HepG2 (cell line): Measurements from ENCODE around the gene MAPK14. TPM values are rescaled to one million over a fixed set of nuclear protein-coding genes. Genes with fewer than 3 reads are reported as not detected.

ENCODE experiments used
- ATAC-seq: fragments of 200-7000 bp; cut with Tn5 transposase; 3 replicates; pipeline ENCODE4 v1.9.1; 2020; ENCODE audit warnings: mild to moderate bottlenecking, moderate library complexity
- BruUV-seq: library from RNA; stranded (reverse); fragments of 400-500 nt; replicated peaks from 2 replicates; lab custom pipeline; 2021; lab: Mats Ljungman, UMichigan
- CTCF ChIA-PET: fragments of 300-600 bp; formaldehyde crosslinking; extraction: SDS; loops from one replicate; lab custom pipeline; 2021; ENCODE audit warnings: low total read pairs, inconsistent platforms, low intra/inter-chr PET ratio; lab: Yijun Ruan, JAX
- POLR2A ChIA-PET: fragments of 350-600 bp; sonication (Branson Sonifier 250); formaldehyde crosslinking; loops from one replicate; lab custom pipeline; 2020; ENCODE audit warnings: antibody characterized with exemption, inconsistent platforms; lab: Yijun Ruan, JAX
- DNase-seq: peaks from one replicate; pipeline ENCODE4 v3.0.0-alpha.2; 2015; ENCODE audit warnings: low spot score
- FAIRE-seq: peaks from 3 replicates; lab custom pipeline; 2011; peaks lifted over from hg19 to GRCh38; lab: Jason Lieb, UNC
- H2AFZ ChIP-seq: one replicate; pipeline ENCODE4 v1.6.1; 2011; ENCODE audit warnings: low read length, inconsistent platforms
- H3K27ac ChIP-seq: fragments of 300-600 bp; 3 replicates; pipeline ENCODE4 v1.8.0; 2011; ENCODE audit warnings: mixed run types, mild to moderate bottlenecking, mixed read lengths, low read length, inconsistent platforms; ENCODE audit not compliant: insufficient read depth; ENCODE audit errors: extremely low read length
- H3K27me3 ChIP-seq, 2 experiments: fragments of 200-600 bp in 1 of 2; 2 replicates in 1 of 2; 3 replicates in 1 of 2; pipeline versions ENCODE4 v1.6.0 to v1.8.0; 2011; ENCODE audit warnings: low read length in 2 of 2, mild to moderate bottlenecking in 2 of 2, moderate library complexity in 2 of 2, inconsistent platforms in 1 of 2; ENCODE audit not compliant: insufficient read depth in 2 of 2, control insufficient read depth in 1 of 2
- H3K36me3 ChIP-seq, 2 experiments: fragments of 200-600 bp in 1 of 2; replicated peaks in 1 of 2; 2 replicates in 1 of 2; 3 replicates in 1 of 2; pipeline versions ENCODE4 v1.5.1 to v1.8.0; 2011; ENCODE audit warnings: low read length in 2 of 2, inconsistent platforms in 1 of 2; ENCODE audit not compliant: insufficient read depth in 2 of 2, control insufficient read depth in 1 of 2
- H3K4me1 ChIP-seq: 2 replicates; pipeline ENCODE4 v1.5.1; 2012; ENCODE audit warnings: low read length, inconsistent platforms; ENCODE audit not compliant: insufficient read depth
- H3K4me2 ChIP-seq: 2 replicates; pipeline ENCODE4 v1.6.0; 2011; ENCODE audit warnings: low read depth, low read length, inconsistent platforms
- H3K4me3 ChIP-seq, 3 experiments: fragments of 200-600 bp in 1 of 3; sonication (generic), shearing (Covaris generic) in 1 of 3; replicated peaks in 1 of 3; 2 replicates each; pipeline ENCODE4 v1.5.1; 2011 to 2016; ENCODE audit warnings: low read length in 3 of 3, inconsistent platforms in 2 of 3, low read depth in 2 of 3, mild to moderate bottlenecking in 2 of 3, control low read depth in 1 of 3, mixed read lengths in 1 of 3; ENCODE audit not compliant: insufficient read depth in 1 of 3
- H3K79me2 ChIP-seq: one replicate; pipeline ENCODE4 v1.6.1; 2011; ENCODE audit warnings: low read length, inconsistent platforms; ENCODE audit not compliant: insufficient read depth
- H3K9ac ChIP-seq: 2 replicates; pipeline ENCODE4 v1.6.0; 2011; ENCODE audit warnings: mild to moderate bottlenecking, low read depth, low read length, inconsistent platforms; ENCODE audit not compliant: insufficient read depth
- H3K9me3 ChIP-seq: 2 replicates; pipeline ENCODE4 v1.5.1; 2012; ENCODE audit warnings: mild to moderate bottlenecking, low read length
- H4K20me1 ChIP-seq: 2 replicates; pipeline ENCODE4 v1.6.0; 2011; ENCODE audit warnings: inconsistent platforms, mild to moderate bottlenecking, low read length, moderate library complexity; ENCODE audit not compliant: insufficient read depth
- DR1 ChIP-seq: sonication (generic); formaldehyde crosslinking; IDR thresholded peaks from 2 replicates; pipeline ENCODE4 v1.8.0; 2021; ENCODE audit warnings: mild to moderate bottlenecking, missing genetic modification reagents, inconsistent platforms
- HCFC1 ChIP-seq: fragments of 150-350 bp; IDR thresholded peaks from 2 replicates; pipeline ENCODE4 v1.6.1; 2014; ENCODE audit warnings: low read depth, low read length
- HDAC2 ChIP-seq: sonication (generic); formaldehyde crosslinking; IDR thresholded peaks from 2 replicates; pipeline ENCODE4 v1.4.0; 2020; ENCODE audit warnings: missing genetic modification reagents
- MZF1 ChIP-seq: sonication (generic); formaldehyde crosslinking; IDR thresholded peaks from 2 replicates; pipeline ENCODE4 v1.8.1; 2023; ENCODE audit warnings: mild to moderate bottlenecking, missing genetic modification reagents, borderline replicate concordance
- PLSCR1 ChIP-seq: sonication (generic); formaldehyde crosslinking; IDR thresholded peaks from 2 replicates; pipeline ENCODE4 v1.5.0; 2020; ENCODE audit warnings: missing genetic modification reagents, mild to moderate bottlenecking, borderline replicate concordance
- SKI ChIP-seq: fragments of 450-650 bp; IDR thresholded peaks from one replicate; pipeline ENCODE4 v1.6.1; 2018; ENCODE audit warnings: mild to moderate bottlenecking; ENCODE audit not compliant: partially characterized antibody
- ZNF281 ChIP-seq: sonication (generic); formaldehyde crosslinking; IDR thresholded peaks from 2 replicates; pipeline ENCODE4 v1.4.0; 2020; ENCODE audit warnings: missing genetic modification reagents, borderline replicate concordance
- ZNF282 ChIP-seq: fragments of 450-650 bp; IDR thresholded peaks from 2 replicates; pipeline ENCODE4 v1.6.1; 2018; ENCODE audit not compliant: partially characterized antibody
- ZNF513 ChIP-seq: sonication (generic); formaldehyde crosslinking; conservative IDR thresholded peaks from 2 replicates; pipeline ENCODE4 v1.5.0; 2020; ENCODE audit warnings: missing genetic modification reagents
- ZNF687 ChIP-seq: sonication (generic); formaldehyde crosslinking; IDR thresholded peaks from 2 replicates; pipeline ENCODE4 v1.5.1; 2020; ENCODE audit warnings: mild to moderate bottlenecking, missing genetic modification reagents, moderate library complexity
- ZNF775 ChIP-seq: sonication (generic); formaldehyde crosslinking; IDR thresholded peaks from 2 replicates; pipeline ENCODE4 v1.4.0; 2020; ENCODE audit warnings: missing genetic modification reagents, mild to moderate bottlenecking, moderate library complexity, borderline replicate concordance
- WGBS: methylation state at CpG from one replicate; pipeline ENCODE4 v1.1.6; 2017; ENCODE audit warnings: low lambda C conversion rate; 5-methylcytosine and 5-hydroxymethylcytosine counted together
- in situ Hi-C: cut with HindIII; loops from 2 replicates; pipeline ENCODE4 v1.10.0; 2017; ENCODE audit warnings: low pct_unique_long_range_greater_than_20kb; ENCODE audit not compliant: extremely low pct_ligation_motif_present
- intact Hi-C: fragments of 100-400 bp; cut with micrococcal nuclease; formaldehyde crosslinking; loops from one replicate; pipeline ENCODE4 v1.10.0; 2022; ENCODE audit not compliant: unreplicated experiment
- polyA plus RNA-seq, 8 experiments: library from polyadenylated mRNA; depleted of rRNA in 3 of 8; stranded (reverse) in 7 of 8; unstranded in 1 of 8; fragments of >200 nt; fragmentation: Illumina TruSeq in 4 of 8; extraction: Trizol in 4 of 8; gene quantifications; 2 replicates each; pipeline versions ENCODE4 v1.2.1 to v1.2.3, GENCODE V29; 2011 to 2016; ENCODE audit warnings: low read depth in 4 of 8, missing spikeins in 1 of 8, mixed read lengths in 1 of 8; ENCODE audit not compliant: insufficient read depth in 1 of 8
- total RNA-seq, 5 experiments: library from RNA; depleted of rRNA; stranded (reverse); fragments of >200 nt; fragmentation: Illumina TruSeq; extraction: Trizol; gene quantifications; 2 replicates each; pipeline ENCODE4 v1.2.3, GENCODE V29; 2016; ENCODE audit warnings: low read depth in 1 of 5

Gene MAPK14
- total and polyA plus RNA-seq, 2 of the 13 experiments (the other 11 are each of a cell fraction or from before 2014, with no cell fraction given), result 66.3 to 67.3 TPM

- FAIRE-seq, result no peak
Measured at GRCh38 chr6:36071714-36072113, 44.1 kb downstream of the MAPK14 start.

More at GRCh38 chr6:36071714-36072113, 44.1 kb downstream of the MAPK14 start:
- Histone ChIP-seq H3K4me1 (peaks cover 43% of the 10 kb centered on the region), H3K36me3 (peaks cover 4 to 20% of the 10 kb centered on the region in 2 experiments; a peak in 3 of 5 replicates), H3K4me2 (no peak overlapping the region), H3K4me3 (no peak overlapping the region), H2AFZ (no peak overlapping the region), H3K27me3 (no peaks in the 10 kb centered on the region), H3K9ac (no peak overlapping the region), H3K9me3 (no peaks in the 10 kb centered on the region), H3K27ac (no peak overlapping the region), H4K20me1 (peaks cover 5% of the 10 kb centered on the region; the same call in 1 of the 2 replicates), H3K79me2 (peaks cover 58% of the 10 kb centered on the region)
- 100% methylated on average over 1 of the region's 1 CpG for WGBS
- no peak for DNase-seq
- TF ChIP-seq ZNF687 (CRISPR knock-in tag), result no peak
- TF ChIP-seq ZNF775 (CRISPR knock-in tag), result no peak
- no peak for TF ChIP-seq ZNF281 (CRISPR knock-in tag)
- no peak for TF ChIP-seq SKI
- TF ChIP-seq HCFC1, result no peak
- TF ChIP-seq PLSCR1 (CRISPR knock-in tag), result no peak
- TF ChIP-seq DR1 (CRISPR knock-in tag), result no peak
- no peak for TF ChIP-seq HDAC2 (CRISPR knock-in tag)
- TF ChIP-seq ZNF282, result no peak
- no peak for TF ChIP-seq MZF1 (CRISPR knock-in tag)
- no peak for TF ChIP-seq ZNF513 (CRISPR knock-in tag)
- intact Hi-C loops (no loop called here), in situ Hi-C loops (no loop called here)
- ChIA-PET POLR2A (no interaction called here), CTCF (no interaction called here)
- BruUV-seq, result no TSS peak
- no peak for ATAC-seq
